ENCODE data around the gene DNAH8. TPM values are rescaled to one million over a fixed set of nuclear protein-coding genes. Genes with fewer than 3 reads are reported as not detected.

DNAH8 gene
- total RNA-seq, 1 donor from 2014 or later, result 0.24 TPM

GRCh38 chr6:38935051-38935450 is 219.9 kb downstream of the DNAH8 start:
- TF ChIP-seq CTCF (IDR thresholded peaks at IDR 0.05), result no peak
- no peak overlapping the region for H3K4me3 Mint-ChIP-seq (ENCODE audit: unreplicated experiment)
- H3K9me3 Mint-ChIP-seq (ENCODE audit: unreplicated experiment), result no peaks in the 10 kb centered on the region
- no peak for DNase-seq (ENCODE audit: extremely low spot score, unreplicated experiment)
- H3K27ac Mint-ChIP-seq (ENCODE audit: unreplicated experiment), result no peak overlapping the region
- H3K27me3 Mint-ChIP-seq (ENCODE audit: unreplicated experiment), result peaks cover 32% of the 10 kb centered on the region
- H3K36me3 Mint-ChIP-seq (ENCODE audit: unreplicated experiment), result no peaks in the 10 kb centered on the region
- H3K4me1 Mint-ChIP-seq (ENCODE audit: unreplicated experiment), result no peaks in the 10 kb centered on the region

- Mint-ChIP-seq H3K4me3 (ENCODE audit: unreplicated experiment) (no peak overlapping the region), H3K36me3 (ENCODE audit: unreplicated experiment) (no peaks in the 10 kb centered on the region), H3K4me1 (ENCODE audit: unreplicated experiment) (no peaks in the 10 kb centered on the region), H3K9me3 (ENCODE audit: unreplicated experiment) (no peaks in the 10 kb centered on the region), H3K27ac (ENCODE audit: unreplicated experiment) (no peak overlapping the region), H3K27me3 (ENCODE audit: unreplicated experiment) (peaks cover 27% of the 10 kb centered on the region)
- no peak for TF ChIP-seq CTCF (IDR thresholded peaks at IDR 0.05)
- no peak for DNase-seq (ENCODE audit: extremely low spot score, unreplicated experiment)
Measured at GRCh38 chr6:38937839-38938613, 222.9 kb downstream of the DNAH8 start.

DNA sequence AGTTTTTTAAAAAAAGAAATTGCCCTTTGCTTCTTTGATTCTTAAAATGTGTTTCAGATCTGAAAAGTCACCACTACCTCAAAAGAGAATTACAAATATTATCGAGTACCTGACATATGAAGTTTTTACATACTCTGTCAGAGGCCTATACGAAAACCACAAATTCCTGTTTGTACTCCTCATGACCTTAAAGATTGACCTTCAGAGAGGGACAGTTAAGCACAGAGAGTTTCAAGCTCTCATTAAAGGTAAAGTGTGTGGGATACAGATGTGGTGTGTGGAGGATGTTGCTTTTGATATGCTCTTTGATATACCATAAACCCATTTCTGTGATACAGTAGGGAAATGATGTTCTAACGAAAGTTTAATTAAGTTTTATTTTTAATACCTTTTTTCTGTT is 223.6 kb downstream of the DNAH8 start:
- Mint-ChIP-seq H3K36me3 (ENCODE audit: unreplicated experiment) (no peaks in the 10 kb centered on the region), H3K27ac (ENCODE audit: unreplicated experiment) (no peak overlapping the region), H3K4me3 (ENCODE audit: unreplicated experiment) (no peak overlapping the region), H3K9me3 (ENCODE audit: unreplicated experiment) (no peaks in the 10 kb centered on the region), H3K27me3 (ENCODE audit: unreplicated experiment) (peaks cover 32% of the 10 kb centered on the region), H3K4me1 (ENCODE audit: unreplicated experiment) (no peaks in the 10 kb centered on the region)
- TF ChIP-seq CTCF (IDR thresholded peaks at IDR 0.05), result no peak
- no peak for DNase-seq (ENCODE audit: extremely low spot score, unreplicated experiment)

DNA sequence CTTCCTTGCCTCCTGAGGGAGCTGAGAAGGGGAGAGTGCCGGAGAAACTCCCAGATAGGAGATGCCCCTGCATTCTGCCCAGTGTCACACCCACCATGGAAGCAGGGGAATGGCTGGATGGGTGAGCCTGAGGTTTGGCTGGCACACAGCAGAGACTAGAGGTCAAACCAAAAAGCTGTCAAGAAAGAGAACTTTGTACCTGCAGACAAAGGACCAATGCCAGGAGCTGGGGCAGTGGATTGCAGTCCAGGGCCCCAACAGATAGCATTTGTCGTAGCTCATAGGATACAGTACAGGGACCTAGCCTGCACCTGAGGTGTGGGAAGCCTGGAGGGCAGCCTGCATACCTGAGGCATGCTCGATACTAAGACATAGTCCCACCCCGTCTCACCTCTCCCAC is 227.3 kb downstream of the DNAH8 start:
- H3K4me3 Mint-ChIP-seq (ENCODE audit: unreplicated experiment), result no peak overlapping the region
- no peak for DNase-seq (ENCODE audit: extremely low spot score, unreplicated experiment)
- no peaks in the 10 kb centered on the region for H3K9me3 Mint-ChIP-seq (ENCODE audit: unreplicated experiment)
- H3K36me3 Mint-ChIP-seq (ENCODE audit: unreplicated experiment), result no peaks in the 10 kb centered on the region
- H3K4me1 Mint-ChIP-seq (ENCODE audit: unreplicated experiment), result no peaks in the 10 kb centered on the region
- TF ChIP-seq CTCF (IDR thresholded peaks at IDR 0.05), result no peak
- no peak overlapping the region for H3K27ac Mint-ChIP-seq (ENCODE audit: unreplicated experiment)
- H3K27me3 Mint-ChIP-seq (ENCODE audit: unreplicated experiment), result peaks cover 36% of the 10 kb centered on the region

DNA sequence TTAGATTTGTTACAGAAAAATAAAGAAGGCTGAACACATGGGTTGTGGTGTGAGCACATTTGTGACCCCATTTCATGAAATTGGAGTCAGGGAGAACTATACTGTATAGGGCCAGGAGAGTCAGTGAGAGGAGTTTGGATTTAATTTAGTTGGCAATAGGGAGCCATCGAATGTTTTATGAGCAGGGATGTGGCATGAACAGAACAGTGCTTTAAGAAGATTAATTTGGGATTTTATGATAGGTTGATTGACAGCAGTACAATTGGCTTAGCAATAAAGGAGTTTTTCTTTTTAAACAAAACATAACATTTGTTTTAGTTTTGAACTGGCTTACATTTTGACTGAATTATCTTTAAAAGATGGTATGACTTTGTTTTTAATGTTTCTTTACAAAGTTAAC is 227.9 kb downstream of the DNAH8 start:
- TF ChIP-seq CTCF (IDR thresholded peaks at IDR 0.05), result no peak

More for the DNA sequence above, 227.9 kb downstream of the DNAH8 start:
- Mint-ChIP-seq H3K4me1 (ENCODE audit: unreplicated experiment) (no peaks in the 10 kb centered on the region), H3K27ac (ENCODE audit: unreplicated experiment) (no peak overlapping the region), H3K4me3 (ENCODE audit: unreplicated experiment) (no peak overlapping the region), H3K27me3 (ENCODE audit: unreplicated experiment) (peaks cover 34% of the 10 kb centered on the region), H3K9me3 (ENCODE audit: unreplicated experiment) (no peaks in the 10 kb centered on the region), H3K36me3 (ENCODE audit: unreplicated experiment) (no peaks in the 10 kb centered on the region)
- no peak for DNase-seq (ENCODE audit: extremely low spot score, unreplicated experiment)
